GM20000 (cell line): ENCODE data around the gene FBXO21.

ENCODE experiments used
- DNase-seq: peaks from one replicate; pipeline ENCODE4 v3.0.0; 2012; ENCODE audit warnings: low spot score
- TF ChIP-seq, protein P1 (sequence below): IDR thresholded peaks from 2 replicates; pipeline ENCODE4 v1.5.1; 2012; ENCODE audit warnings: mild to moderate bottlenecking, control low read depth; ENCODE audit errors: extremely low read depth, missing control alignments

Gene FBXO21

GRCh38 chr12:117167769-117168168 lies 22.5 kb downstream of the FBXO21 start:
- TF ChIP-seq, protein P1, sequence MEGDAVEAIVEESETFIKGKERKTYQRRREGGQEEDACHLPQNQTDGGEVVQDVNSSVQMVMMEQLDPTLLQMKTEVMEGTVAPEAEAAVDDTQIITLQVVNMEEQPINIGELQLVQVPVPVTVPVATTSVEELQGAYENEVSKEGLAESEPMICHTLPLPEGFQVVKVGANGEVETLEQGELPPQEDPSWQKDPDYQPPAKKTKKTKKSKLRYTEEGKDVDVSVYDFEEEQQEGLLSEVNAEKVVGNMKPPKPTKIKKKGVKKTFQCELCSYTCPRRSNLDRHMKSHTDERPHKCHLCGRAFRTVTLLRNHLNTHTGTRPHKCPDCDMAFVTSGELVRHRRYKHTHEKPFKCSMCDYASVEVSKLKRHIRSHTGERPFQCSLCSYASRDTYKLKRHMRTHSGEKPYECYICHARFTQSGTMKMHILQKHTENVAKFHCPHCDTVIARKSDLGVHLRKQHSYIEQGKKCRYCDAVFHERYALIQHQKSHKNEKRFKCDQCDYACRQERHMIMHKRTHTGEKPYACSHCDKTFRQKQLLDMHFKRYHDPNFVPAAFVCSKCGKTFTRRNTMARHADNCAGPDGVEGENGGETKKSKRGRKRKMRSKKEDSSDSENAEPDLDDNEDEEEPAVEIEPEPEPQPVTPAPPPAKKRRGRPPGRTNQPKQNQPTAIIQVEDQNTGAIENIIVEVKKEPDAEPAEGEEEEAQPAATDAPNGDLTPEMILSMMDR, result no peak
- DNase-seq, result no peak

- DNase-seq, result no peak
- TF ChIP-seq, protein P1, result no peak
Observed at GRCh38 chr12:117166107-117166506, 24.2 kb downstream of the FBXO21 start.

- no peak for DNase-seq
- TF ChIP-seq, protein P1, result no peak
Observed at GRCh38 chr12:117165342-117165741, 24.9 kb downstream of the FBXO21 start.

- DNase-seq, result no peak
Observed at GRCh38 chr12:117162633-117163032, 27.6 kb downstream of the FBXO21 start.

DNA sequence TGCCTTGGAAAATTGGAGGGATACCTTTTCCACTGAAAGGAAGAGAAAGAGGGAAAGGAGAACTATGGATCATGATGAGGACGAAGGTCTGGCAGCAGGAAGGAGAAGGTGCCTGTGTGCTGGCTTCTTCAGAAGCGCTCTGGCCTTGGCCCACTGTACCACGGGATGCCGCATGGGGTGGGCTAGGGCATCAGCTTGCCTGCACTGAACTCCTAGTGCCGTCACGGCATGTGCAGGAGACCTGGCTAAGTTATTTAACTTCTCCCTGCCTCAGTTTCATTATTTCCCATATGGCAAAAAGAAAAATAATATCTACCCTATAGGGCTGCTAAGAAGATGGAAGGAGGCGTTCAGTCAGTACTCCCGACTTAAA lies 28.1 kb downstream of the FBXO21 start:
- TF ChIP-seq, protein P1, result no peak
- no peak for DNase-seq

More at GRCh38 chr12:117162633-117163032, 27.6 kb downstream of the FBXO21 start:
- TF ChIP-seq, protein P1, result no peak

DNA sequence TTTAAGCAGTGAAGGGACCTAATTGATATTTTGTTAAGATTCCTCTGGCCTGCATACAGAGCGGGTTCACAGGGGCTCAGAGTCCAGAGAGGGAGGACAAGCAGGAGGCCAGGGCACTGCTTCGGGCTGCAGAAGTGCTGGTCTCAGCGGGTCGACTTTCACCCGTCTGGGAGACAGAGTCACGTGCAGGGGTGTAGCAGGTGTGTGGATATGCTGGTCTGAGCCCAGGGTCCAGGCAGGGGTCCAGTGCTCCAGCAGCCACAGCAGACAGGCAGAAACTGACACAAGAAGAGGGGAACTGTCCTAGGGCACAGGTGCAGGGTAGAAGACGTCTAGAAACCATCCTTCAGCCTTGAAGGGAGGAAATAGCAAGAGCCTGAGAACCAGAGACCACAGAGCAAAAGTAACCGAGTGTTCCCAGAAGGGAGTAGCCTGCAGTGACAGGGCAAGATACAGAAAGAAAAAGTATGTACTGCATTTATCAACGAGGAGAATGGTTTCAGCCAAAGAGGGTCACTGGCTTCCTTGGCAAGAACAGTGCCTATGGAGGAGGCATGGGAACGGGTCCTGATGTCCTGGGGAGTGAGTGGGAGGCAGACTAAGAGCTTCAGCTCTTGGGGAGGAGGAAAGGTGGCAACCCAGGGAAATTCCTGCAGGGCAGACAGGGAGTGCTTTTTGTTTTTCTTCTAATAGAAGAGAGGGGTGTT lies 28.7 kb downstream of the FBXO21 start:
- TF ChIP-seq, protein P1, result no peak
- DNase-seq, result no peak

DNA sequence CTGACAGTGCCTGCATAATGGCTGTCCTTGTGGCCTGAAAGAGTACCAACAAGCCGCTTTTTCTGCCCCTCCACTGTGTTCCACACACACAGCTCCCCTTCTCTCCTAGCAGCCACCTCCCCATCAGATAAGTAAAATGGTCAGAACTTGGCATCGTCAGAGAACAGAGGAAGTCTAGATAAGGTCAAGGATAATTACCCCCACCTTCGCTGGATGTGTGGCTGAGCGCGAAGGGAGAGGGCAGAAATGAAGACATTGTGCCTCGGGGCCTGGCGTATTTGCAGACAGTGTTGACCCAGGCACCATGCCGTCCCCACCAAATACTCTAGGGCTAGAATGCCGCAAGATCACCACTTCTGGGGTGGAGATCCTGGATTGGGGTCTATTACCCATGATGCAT lies 30.6 kb downstream of the FBXO21 start:
- no peak for DNase-seq
- TF ChIP-seq, protein P1, result no peak
